ENCODE measurements around the gene MAP3K2. TPM values are rescaled to one million over a fixed set of nuclear protein-coding genes. Genes with fewer than 3 reads are reported as not detected.

Gene MAP3K2
- total RNA-seq, 1 donor: 41.6 TPM

DNA sequence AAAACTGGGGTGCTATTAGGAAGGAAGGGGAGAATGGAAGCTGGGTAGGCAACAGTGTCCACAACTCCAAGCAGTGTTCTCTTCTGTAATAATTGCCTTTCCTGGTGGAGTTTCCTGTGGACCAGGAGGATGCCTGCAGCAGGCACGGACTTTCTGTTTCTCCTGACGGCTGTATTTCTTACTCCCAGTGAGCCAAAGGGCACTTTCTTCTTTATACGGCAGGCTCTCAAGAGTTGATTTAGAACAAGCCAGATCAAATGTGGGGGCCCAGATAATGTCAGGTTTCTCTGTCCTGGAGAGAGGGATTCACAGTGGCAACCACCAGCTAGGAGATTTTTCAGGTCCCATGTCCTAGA is 17.5 kb upstream of the MAP3K2 start:
- no peak overlapping the region for H3K4me3 ChIP-seq (ENCODE audit: low read depth, low read length)
- TF ChIP-seq, protein P1, sequence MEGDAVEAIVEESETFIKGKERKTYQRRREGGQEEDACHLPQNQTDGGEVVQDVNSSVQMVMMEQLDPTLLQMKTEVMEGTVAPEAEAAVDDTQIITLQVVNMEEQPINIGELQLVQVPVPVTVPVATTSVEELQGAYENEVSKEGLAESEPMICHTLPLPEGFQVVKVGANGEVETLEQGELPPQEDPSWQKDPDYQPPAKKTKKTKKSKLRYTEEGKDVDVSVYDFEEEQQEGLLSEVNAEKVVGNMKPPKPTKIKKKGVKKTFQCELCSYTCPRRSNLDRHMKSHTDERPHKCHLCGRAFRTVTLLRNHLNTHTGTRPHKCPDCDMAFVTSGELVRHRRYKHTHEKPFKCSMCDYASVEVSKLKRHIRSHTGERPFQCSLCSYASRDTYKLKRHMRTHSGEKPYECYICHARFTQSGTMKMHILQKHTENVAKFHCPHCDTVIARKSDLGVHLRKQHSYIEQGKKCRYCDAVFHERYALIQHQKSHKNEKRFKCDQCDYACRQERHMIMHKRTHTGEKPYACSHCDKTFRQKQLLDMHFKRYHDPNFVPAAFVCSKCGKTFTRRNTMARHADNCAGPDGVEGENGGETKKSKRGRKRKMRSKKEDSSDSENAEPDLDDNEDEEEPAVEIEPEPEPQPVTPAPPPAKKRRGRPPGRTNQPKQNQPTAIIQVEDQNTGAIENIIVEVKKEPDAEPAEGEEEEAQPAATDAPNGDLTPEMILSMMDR (IDR thresholded peaks at IDR 0.05; ENCODE audit: insufficient read depth, low read length): no peak
- no peak for DNase-seq (ENCODE audit: low read depth)

DNA sequence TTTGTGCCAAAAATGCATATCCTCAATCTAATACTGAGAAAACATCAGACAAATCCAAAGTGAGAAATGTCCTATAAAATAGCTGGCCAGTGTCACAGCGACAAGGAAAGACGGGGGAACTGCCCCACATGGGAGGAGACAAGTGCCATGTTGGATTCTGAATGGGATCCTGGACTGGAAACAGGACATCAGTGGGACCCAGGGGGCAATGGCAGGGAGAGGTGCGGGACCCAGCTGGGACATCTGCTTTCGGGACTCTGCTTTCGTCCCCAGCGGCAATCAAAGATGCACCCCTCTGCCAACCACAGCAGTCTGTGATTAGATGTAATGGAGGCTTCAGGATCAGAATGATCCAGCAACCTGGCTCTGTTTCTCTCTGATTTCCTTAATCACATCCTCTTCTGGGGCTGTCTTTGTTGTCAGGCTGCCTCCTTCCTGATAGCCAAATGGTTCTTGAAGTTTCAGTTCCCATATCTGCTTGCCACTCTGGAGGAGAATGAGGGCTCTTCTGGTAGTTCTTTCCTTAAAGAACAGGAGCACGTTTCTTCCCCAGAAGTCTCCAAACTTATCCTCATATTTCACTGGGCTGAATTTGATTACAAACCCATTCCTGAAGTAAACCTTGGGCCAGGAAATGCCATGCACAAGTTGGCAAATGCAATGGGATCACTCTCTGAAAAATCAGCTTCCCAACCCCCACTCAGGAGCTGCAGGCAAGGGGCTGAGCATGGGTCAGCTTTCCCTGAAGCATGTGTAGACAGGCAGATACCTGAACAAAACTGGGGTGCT is 16.9 kb upstream of the MAP3K2 start:
- H3K4me3 ChIP-seq (ENCODE audit: low read depth, low read length): no peak overlapping the region
- TF ChIP-seq, protein P1 (IDR thresholded peaks at IDR 0.05; ENCODE audit: insufficient read depth, low read length): no peak
- DNase-seq (ENCODE audit: low read depth): no peak

DNA sequence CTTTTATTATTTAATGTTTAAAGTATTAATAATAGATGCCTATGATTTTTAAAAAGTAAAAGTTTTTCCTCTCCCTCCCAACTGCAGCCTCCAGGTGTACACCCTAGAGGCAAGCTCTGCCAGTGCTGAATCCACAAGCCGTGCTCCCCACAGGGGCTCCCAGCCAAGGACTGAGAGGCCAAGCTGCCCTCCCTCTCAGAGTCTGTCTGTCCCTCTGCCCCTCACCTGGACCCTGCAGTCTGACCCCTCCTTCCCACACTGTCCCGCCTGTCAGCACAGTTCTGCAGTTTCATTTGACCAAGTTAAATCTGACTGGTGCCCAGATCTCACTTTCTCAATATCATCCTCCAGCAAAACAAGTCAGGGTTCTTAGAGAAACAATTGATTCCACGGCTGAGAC is 15.7 kb upstream of the MAP3K2 start:
- H3K4me3 ChIP-seq (ENCODE audit: low read depth, low read length): no peak overlapping the region
- TF ChIP-seq, protein P1 (IDR thresholded peaks at IDR 0.05; ENCODE audit: insufficient read depth, low read length): no peak
- DNase-seq (ENCODE audit: low read depth): no peak

DNA sequence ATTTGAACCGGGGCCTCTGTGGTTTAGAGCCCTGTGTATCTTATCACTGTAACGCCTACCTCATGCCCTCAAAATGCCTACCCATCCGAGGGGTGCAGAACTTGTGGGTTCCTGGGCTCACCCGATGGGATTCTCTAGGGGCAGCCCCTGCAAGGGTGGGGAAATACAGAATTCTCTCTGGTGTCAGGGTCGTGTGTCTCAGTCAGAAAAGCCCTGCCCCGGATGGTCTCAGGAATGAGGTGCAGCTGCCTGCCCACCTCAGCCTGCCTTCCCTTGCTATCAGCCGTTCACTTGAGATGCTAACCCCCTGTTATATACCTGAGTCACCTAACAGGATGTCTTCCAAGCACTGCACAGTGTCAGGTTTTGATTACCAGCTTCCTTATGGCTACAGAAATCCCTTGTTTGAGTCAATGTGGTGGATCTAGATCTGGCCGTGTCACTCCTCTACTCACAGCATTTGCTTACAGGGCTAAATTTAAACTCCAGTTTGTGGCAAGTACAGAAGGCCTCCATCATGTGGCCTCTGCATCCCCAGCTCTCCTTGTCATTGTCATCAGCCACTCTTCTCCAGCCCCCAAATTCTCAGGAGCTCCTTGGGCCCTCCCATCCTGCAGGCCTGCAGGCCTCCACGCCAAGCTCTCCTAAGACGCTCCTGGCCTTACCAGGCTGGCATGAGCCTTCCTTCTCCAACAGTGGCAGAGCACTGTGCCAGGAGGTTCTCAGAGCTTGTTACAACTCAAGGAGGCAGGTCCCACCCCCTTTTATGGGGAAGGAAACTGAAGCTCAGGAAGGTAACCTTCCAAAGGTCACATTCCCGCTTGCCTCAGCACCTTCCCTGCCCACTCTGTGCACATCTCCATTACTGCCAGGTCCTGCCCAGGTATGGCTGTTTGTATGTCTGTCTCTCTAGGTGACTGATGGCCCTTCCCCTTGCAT is 14.3 kb upstream of the MAP3K2 start:
- DNase-seq (ENCODE audit: low read depth): no peak
- TF ChIP-seq, protein P1 (IDR thresholded peaks at IDR 0.05; ENCODE audit: insufficient read depth, low read length): no peak
- no peak overlapping the region for H3K4me3 ChIP-seq (ENCODE audit: low read depth, low read length)

DNA sequence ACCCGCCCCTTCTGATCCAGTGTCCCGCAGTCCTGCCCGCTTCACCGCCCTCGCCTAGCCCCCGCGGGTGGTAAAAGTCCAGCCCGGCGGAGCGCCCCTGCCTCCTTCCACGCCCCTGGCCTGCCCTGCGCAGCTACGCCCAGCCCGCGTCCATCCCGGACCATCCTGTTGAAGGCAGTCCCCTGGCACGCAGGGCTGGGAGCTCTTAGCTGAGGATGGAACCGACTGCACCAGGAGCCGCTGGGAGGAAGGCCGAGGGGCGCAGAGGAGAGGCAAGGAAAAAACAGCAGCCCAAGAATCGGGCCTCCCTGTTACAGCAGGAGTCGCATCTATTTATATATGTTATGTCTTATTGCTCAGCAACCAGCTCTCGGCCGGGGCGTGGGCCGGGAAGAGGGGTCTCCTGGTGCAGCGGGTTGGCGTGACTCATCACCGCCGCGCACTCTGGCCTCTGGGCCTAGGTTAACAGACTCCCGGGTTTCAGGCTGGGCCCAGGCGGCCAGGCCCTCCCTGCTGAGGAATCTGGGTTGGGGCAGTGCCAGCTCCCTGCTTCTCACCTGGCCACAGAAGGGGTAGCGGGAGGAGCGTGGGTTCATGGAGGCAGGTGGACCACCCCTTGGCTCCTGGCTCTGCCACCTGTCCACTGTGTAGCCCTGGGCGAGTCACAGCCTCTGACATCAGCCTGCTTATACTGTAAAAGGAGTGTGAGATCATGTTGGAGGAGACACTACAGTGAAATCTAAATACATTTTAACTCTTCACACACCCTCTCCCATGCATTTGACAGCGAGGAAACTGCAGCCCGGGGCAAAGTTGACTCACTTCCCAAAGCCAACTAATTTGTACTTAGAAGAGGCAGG is 13.4 kb upstream of the MAP3K2 start:
- no peak for DNase-seq (ENCODE audit: low read depth)
- TF ChIP-seq, protein P1 (IDR thresholded peaks at IDR 0.05; ENCODE audit: insufficient read depth, low read length): no peak
- no peak overlapping the region for H3K4me3 ChIP-seq (ENCODE audit: low read depth, low read length)

DNA sequence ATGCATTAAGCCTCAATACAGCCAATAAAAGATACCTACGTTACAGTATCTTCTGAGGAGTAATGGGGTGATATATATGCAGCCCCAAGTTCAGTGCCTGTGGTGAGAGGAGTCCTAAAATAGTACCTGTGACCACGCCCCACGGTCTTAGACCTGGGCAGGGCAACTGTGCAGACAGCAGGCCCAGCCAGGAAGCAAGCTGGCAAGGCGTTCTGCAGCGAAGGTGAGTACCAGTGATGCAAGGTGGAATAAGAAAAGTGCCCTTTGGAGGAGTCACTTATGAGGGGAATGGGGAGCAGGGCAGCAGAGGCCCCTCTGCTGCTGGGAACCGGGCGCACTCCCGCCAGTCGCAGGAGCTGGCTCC is 12.7 kb upstream of the MAP3K2 start:
- no peak for DNase-seq (ENCODE audit: low read depth)
- H3K4me3 ChIP-seq (ENCODE audit: low read depth, low read length): no peak overlapping the region
- TF ChIP-seq, protein P1 (IDR thresholded peaks at IDR 0.05; ENCODE audit: insufficient read depth, low read length): no peak

Measured in fibroblast of the aortic adventitia (primary cell).